HCT116 (cell line): ENCODE results near the gene VWA5A. TPM values are rescaled to one million over a fixed set of nuclear protein-coding genes. Genes with fewer than 3 reads are reported as not detected.
"Not testable (repeated sequence)": the region's sequence is repeated elsewhere in the genome, so short reads cannot be mapped to it uniquely, and the experiment has no call there.

ENCODE experiments used
- ATAC-seq: fragments of 200-7000 bp; cut with Tn5 transposase; 2 replicates; pipeline ENCODE4 v1.9.1; 2020; ENCODE audit warnings: mild to moderate bottlenecking, moderate library complexity
- BruUV-seq: library from RNA; stranded (reverse); fragments of 400-500 nt; replicated peaks from 2 replicates; lab custom pipeline; 2021; lab: Mats Ljungman, UMichigan
- CTCF ChIA-PET: fragments of 300-600 bp; sonication (Branson Sonifier 250); formaldehyde crosslinking; loops from one replicate; lab custom pipeline; 2021; ENCODE audit warnings: antibody characterized with exemption; lab: Charles Lee
- POLR2A ChIA-PET: fragments of 300-600, 350-600 bp; sonication (Branson Sonifier 250); formaldehyde crosslinking; loops from one replicate; lab custom pipeline; 2021; ENCODE audit warnings: antibody characterized with exemption; lab: Charles Lee
- RAD21 ChIA-PET, 2 experiments: fragments of 300-600 bp; sonication (Branson Sonifier 250); formaldehyde crosslinking; loops; one replicate each; lab custom pipeline; 2023; ENCODE audit warnings: low total read pairs in 2 of 2; ENCODE audit not compliant: uncharacterized antibody in 2 of 2, unreplicated experiment in 2 of 2, low non-redundant PET in 1 of 2; lab: Charles Lee
- DNase-seq: peaks from one replicate; pipeline ENCODE4 v3.0.0-alpha.2; 2010; ENCODE audit warnings: low read depth, low spot score
- H2AFZ ChIP-seq: fragments of 200-600 bp; shearing (Covaris generic), sonication (generic); 2 replicates; pipeline ENCODE4 v1.6.1; 2017; ENCODE audit warnings: low read depth, mixed run types, mixed read lengths, antibody characterized with exemption, low read length; ENCODE audit not compliant: poor library complexity, severe bottlenecking
- H3K27ac ChIP-seq: 2 replicates; pipeline ENCODE4 v1.5.1; 2012; ENCODE audit warnings: low read depth, low read length
- H3K27me3 ChIP-seq: fragments of 200-600 bp; sonication (generic); 2 replicates; pipeline ENCODE4 v1.6.1; 2016; ENCODE audit warnings: mixed run types, low read length, mixed read lengths; ENCODE audit not compliant: insufficient read depth
- H3K36me3 ChIP-seq, 2 experiments: fragments of 200-500 bp in 1 of 2; fragments of 200-600 bp in 1 of 2; sonication (Bioruptor generic) in 1 of 2; sonication (generic) in 1 of 2; 2 replicates each; pipeline versions ENCODE4 v1.5.1 to v1.6.1; 2014 to 2016; ENCODE audit warnings: low read length in 2 of 2, inconsistent platforms in 1 of 2, mixed read lengths in 1 of 2, mixed run types in 1 of 2; ENCODE audit not compliant: insufficient read depth in 2 of 2, control insufficient read depth in 1 of 2
- H3K4me1 ChIP-seq, 2 experiments: fragments of 200-600 bp in 1 of 2; sonication (generic) in 1 of 2; 2 replicates each; pipeline versions ENCODE4 v1.5.1 to v1.6.1; 2012 to 2017; ENCODE audit warnings: low read length in 2 of 2, inconsistent platforms in 1 of 2, mild to moderate bottlenecking in 1 of 2, mixed read lengths in 1 of 2, mixed run types in 1 of 2, moderate library complexity in 1 of 2; ENCODE audit not compliant: insufficient read depth in 2 of 2, control insufficient read depth in 1 of 2
- H3K4me2 ChIP-seq: fragments of 200-600 bp; sonication (generic); 2 replicates; pipeline ENCODE4 v1.6.1; 2017; ENCODE audit warnings: mixed run types, low read length, mixed read lengths
- H3K4me3 ChIP-seq, 2 experiments: fragments of 200-600 bp in 1 of 2; sonication (generic) in 1 of 2; replicated peaks in 1 of 2; 2 replicates each; pipeline ENCODE4 v1.5.1; 2011 to 2016; ENCODE audit warnings: low read length in 2 of 2, control low read depth in 1 of 2, low read depth in 1 of 2, mild to moderate bottlenecking in 1 of 2, mixed read lengths in 1 of 2, mixed run types in 1 of 2
- H3K79me2 ChIP-seq: fragments of 200-600 bp; sonication (generic); 2 replicates; pipeline ENCODE4 v1.6.1; 2017; ENCODE audit warnings: mild to moderate bottlenecking, mixed run types, low read length, moderate library complexity, mixed read lengths; ENCODE audit not compliant: insufficient read depth
- H3K9ac ChIP-seq: fragments of 200-600 bp; sonication (generic); 2 replicates; pipeline ENCODE4 v1.6.1; 2016; ENCODE audit warnings: low read length, mixed read lengths
- H3K9me2 ChIP-seq: fragments of 200-600 bp; sonication (generic), shearing (Covaris generic); 2 replicates; pipeline ENCODE4 v1.6.1; 2017; ENCODE audit warnings: mixed run types, mild to moderate bottlenecking, moderate library complexity; ENCODE audit not compliant: insufficient read depth
- H3K9me3 ChIP-seq, 2 experiments: fragments of 200-500 bp in 1 of 2; fragments of 200-600 bp in 1 of 2; sonication (Bioruptor generic) in 1 of 2; sonication (generic) in 1 of 2; 2 replicates each; pipeline ENCODE4 v1.6.1; 2014 to 2017; ENCODE audit warnings: low read length in 2 of 2, mixed read lengths in 2 of 2, inconsistent platforms in 1 of 2, low read depth in 1 of 2, mild to moderate bottlenecking in 1 of 2, mixed run types in 1 of 2, moderate library complexity in 1 of 2; ENCODE audit not compliant: control insufficient read depth in 1 of 2, insufficient read depth in 1 of 2
- H4K20me1 ChIP-seq: fragments of 200-600 bp; sonication (generic), shearing (Covaris generic); 2 replicates; pipeline ENCODE4 v1.6.1; 2017; ENCODE audit warnings: mixed run types, mild to moderate bottlenecking, moderate library complexity; ENCODE audit not compliant: insufficient read depth
- CBX3 ChIP-seq: IDR thresholded peaks from 2 replicates; pipeline ENCODE4 v1.6.1; 2012; ENCODE audit warnings: low read depth
- CTCF ChIP-seq, 3 experiments: fragments of 200-600 bp in 1 of 3; sonication (generic) in 1 of 3; IDR thresholded peaks in 2 of 3; conservative IDR thresholded peaks in 1 of 3; 2 replicates each; pipeline ENCODE4 v1.5.1; 2012 to 2017; ENCODE audit warnings: low read depth in 2 of 3, low read length in 2 of 3, antibody characterized with exemption in 1 of 3, borderline replicate concordance in 1 of 3, control low read depth in 1 of 3, mild to moderate bottlenecking in 1 of 3, mixed read lengths in 1 of 3, mixed run types in 1 of 3, moderate library complexity in 1 of 3; ENCODE audit not compliant: insufficient read depth in 1 of 3
- ELF1 ChIP-seq: IDR thresholded peaks from 2 replicates; pipeline ENCODE4 v1.6.1; 2012; ENCODE audit warnings: low read depth, borderline replicate concordance
- EZH2phosphoT487 ChIP-seq: fragments of 200-600 bp; IDR thresholded peaks from 2 replicates; pipeline ENCODE4 v1.6.1; 2018; ENCODE audit warnings: antibody characterized with exemption, borderline replicate concordance
- JUND ChIP-seq: IDR thresholded peaks from 2 replicates; pipeline ENCODE4 v1.6.1; 2012
- POLR2A ChIP-seq: IDR thresholded peaks from 2 replicates; pipeline ENCODE4 v1.7.0; 2011; ENCODE audit warnings: borderline replicate concordance; ENCODE audit not compliant: insufficient read depth, insufficient read length; ENCODE audit errors: extremely low read depth
- POLR2AphosphoS5 ChIP-seq: IDR thresholded peaks from 2 replicates; pipeline ENCODE4 v1.6.1; 2011; ENCODE audit warnings: mild to moderate bottlenecking, low read depth, low read length, moderate library complexity
- RAD21 ChIP-seq: IDR thresholded peaks from 2 replicates; pipeline ENCODE4 v1.6.1; 2012; ENCODE audit warnings: low read depth, mild to moderate bottlenecking
- REST ChIP-seq: IDR thresholded peaks from 2 replicates; pipeline ENCODE4 v1.6.1; 2012; ENCODE audit warnings: low read depth
- SP1 ChIP-seq: IDR thresholded peaks from 2 replicates; pipeline ENCODE4 v1.6.1; 2012; ENCODE audit warnings: low read depth
- YY1 ChIP-seq: IDR thresholded peaks from 2 replicates; pipeline ENCODE4 v1.6.1; 2011; ENCODE audit warnings: low read length, low read depth, moderate library complexity, mild to moderate bottlenecking; ENCODE audit not compliant: insufficient replicate concordance; ENCODE audit errors: extremely low read depth
- ZFX ChIP-seq: fragments of 450-650 bp; IDR thresholded peaks from 2 replicates; pipeline ENCODE4 v1.6.1; 2017
- intact Hi-C: fragments of 100-400 bp; cut with micrococcal nuclease; formaldehyde crosslinking; loops from 2 replicates; pipeline ENCODE4 v1.10.0; 2022
- total RNA-seq: library from RNA; stranded (reverse); gene quantifications from one replicate; pipeline ENCODE4 v1.2.1, GENCODE V29; 2021; ENCODE audit not compliant: unreplicated experiment
- TF ChIP-seq, protein P1 (sequence below): IDR thresholded peaks from 2 replicates; pipeline ENCODE4 v1.6.1; 2012

Gene VWA5A
- total RNA-seq, 1 experiment from 2014 or later, result 5.0 TPM

- TF ChIP-seq REST (no peak), JUND (no peak), CBX3 (no peak), YY1 (no peak), EZH2phosphoT487 (no peak), ELF1 (no peak), POLR2A (no peak), ZFX (no peak), POLR2AphosphoS5 (no peak)
- TF ChIP-seq, protein P1, sequence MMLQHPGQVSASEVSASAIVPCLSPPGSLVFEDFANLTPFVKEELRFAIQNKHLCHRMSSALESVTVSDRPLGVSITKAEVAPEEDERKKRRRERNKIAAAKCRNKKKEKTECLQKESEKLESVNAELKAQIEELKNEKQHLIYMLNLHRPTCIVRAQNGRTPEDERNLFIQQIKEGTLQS, result no peak
- TF ChIP-seq, all 23 proteins: peak for 0
Measured at GRCh38 chr11:124122123-124122522, 6.9 kb downstream of the VWA5A start (continued).

GRCh38 chr11:124123622-124124021 lies 8.4 kb downstream of the VWA5A start:
- peak; percentile 32; the same call in 1 of the 2 replicates for ATAC-seq
- TF ChIP-seq SP1 (no peak), CTCF (IDR thresholded peaks at IDR 0.05 in 2 of 3, conservative IDR thresholded peaks at IDR 0.05 in 1 of 3; ENCODE audit: borderline replicate concordance in 1 of 3, insufficient read depth in 1 of 3, low read depth in 2 of 3, low read length in 2 of 3) (peak in 2 of 3 experiments; percentile 34 to 36; a peak in 4 of 6 replicates), ZFX (no peak), RAD21 (peak; percentile 11; the same call in 1 of the 2 replicates), POLR2AphosphoS5 (no peak)

GRCh38 chr11:124127134-124127533 lies 11.9 kb downstream of the VWA5A start:
- H3K9me3 ChIP-seq, H3K4me2 ChIP-seq, H2AFZ ChIP-seq, RAD21 ChIA-PET, CTCF ChIA-PET, H3K36me3 ChIP-seq, POLR2A ChIA-PET, H3K4me3 ChIP-seq, ATAC-seq, H4K20me1 ChIP-seq, H3K27me3 ChIP-seq, H3K9me2 ChIP-seq, H3K79me2 ChIP-seq, H3K4me1 ChIP-seq, intact Hi-C loops, DNase-seq, H3K9ac ChIP-seq, H3K27ac ChIP-seq, BruUV-seq: not testable (repeated sequence)

More at GRCh38 chr11:124123622-124124021, 8.4 kb downstream of the VWA5A start:
- BruUV-seq, result no TSS peak
- Histone ChIP-seq H3K9me3 (no peaks in the 10 kb centered on the region), H4K20me1 (no peaks in the 10 kb centered on the region), H3K79me2 (no peaks in the 10 kb centered on the region), H3K4me1 (no peaks in the 10 kb centered on the region), H3K27ac (no peak overlapping the region), H3K4me2 (no peak overlapping the region), H3K9me2 (no peaks in the 10 kb centered on the region), H2AFZ (no peak overlapping the region), H3K9ac (no peak overlapping the region), H3K36me3 (no peaks in the 10 kb centered on the region), H3K27me3 (no peaks in the 10 kb centered on the region), H3K4me3 (no peak overlapping the region)
- no peak for DNase-seq
- POLR2A ChIA-PET, result no interaction called here
- intact Hi-C loops, result no loop called here
- CTCF ChIA-PET, result interaction anchor here (0.7 kb wide), 1 partner anchor 52 kb away, joined by 3 read pairs; no protein-coding TSS in a partner anchor
- RAD21 ChIA-PET, result no interaction called here
